SK-N-SH treated with all-trans-retinoic acid at 6 μM for 48 hours (cell line): Measurements from ENCODE around the gene GPATCH3.

Experiments
- CSDC2 ChIP-seq: fragments of 250-450 bp; sonication (Bioruptor Pico); IDR thresholded peaks from 2 replicates; pipeline ENCODE4 v1.5.0; 2020; ENCODE audit warnings: mild to moderate bottlenecking, moderate library complexity
- TF ChIP-seq, protein P1 (sequence below): fragments of 250-450 bp; sonication (Bioruptor Pico); IDR thresholded peaks from 2 replicates; pipeline ENCODE4 v1.5.0; 2020; ENCODE audit warnings: mild to moderate bottlenecking, moderate library complexity

DNA sequence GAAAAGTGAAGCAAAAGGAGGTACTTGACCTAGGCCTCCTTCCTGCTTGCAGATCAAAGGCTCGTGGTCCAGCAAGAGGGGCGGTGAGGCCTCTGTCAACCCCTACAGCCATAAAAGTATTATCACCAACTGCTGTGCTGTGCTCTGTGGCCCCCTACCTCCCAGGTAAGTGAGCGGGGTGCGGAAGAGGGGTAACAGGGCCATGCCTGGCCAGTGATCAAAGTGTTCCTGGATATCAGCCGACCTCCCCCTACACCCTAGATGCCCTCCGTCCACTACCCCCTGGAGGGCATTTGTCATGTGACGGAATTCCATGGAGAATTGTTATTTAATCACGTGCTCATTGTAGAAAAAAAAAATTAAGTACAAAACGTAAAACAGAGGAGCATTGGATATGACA is 47.6 kb downstream of the GPATCH3 start:
- no peak for TF ChIP-seq CSDC2 (CRISPR knock-in tag)
- TF ChIP-seq, protein P1, sequence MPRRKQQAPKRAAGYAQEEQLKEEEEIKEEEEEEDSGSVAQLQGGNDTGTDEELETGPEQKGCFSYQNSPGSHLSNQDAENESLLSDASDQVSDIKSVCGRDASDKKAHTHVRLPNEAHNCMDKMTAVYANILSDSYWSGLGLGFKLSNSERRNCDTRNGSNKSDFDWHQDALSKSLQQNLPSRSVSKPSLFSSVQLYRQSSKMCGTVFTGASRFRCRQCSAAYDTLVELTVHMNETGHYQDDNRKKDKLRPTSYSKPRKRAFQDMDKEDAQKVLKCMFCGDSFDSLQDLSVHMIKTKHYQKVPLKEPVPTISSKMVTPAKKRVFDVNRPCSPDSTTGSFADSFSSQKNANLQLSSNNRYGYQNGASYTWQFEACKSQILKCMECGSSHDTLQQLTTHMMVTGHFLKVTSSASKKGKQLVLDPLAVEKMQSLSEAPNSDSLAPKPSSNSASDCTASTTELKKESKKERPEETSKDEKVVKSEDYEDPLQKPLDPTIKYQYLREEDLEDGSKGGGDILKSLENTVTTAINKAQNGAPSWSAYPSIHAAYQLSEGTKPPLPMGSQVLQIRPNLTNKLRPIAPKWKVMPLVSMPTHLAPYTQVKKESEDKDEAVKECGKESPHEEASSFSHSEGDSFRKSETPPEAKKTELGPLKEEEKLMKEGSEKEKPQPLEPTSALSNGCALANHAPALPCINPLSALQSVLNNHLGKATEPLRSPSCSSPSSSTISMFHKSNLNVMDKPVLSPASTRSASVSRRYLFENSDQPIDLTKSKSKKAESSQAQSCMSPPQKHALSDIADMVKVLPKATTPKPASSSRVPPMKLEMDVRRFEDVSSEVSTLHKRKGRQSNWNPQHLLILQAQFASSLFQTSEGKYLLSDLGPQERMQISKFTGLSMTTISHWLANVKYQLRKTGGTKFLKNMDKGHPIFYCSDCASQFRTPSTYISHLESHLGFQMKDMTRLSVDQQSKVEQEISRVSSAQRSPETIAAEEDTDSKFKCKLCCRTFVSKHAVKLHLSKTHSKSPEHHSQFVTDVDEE (CRISPR knock-in tag) = no peak
